Motor neuron (in vitro differentiated cells): ENCODE results near the gene ARL14. TPM values are rescaled to one million over a fixed set of nuclear protein-coding genes. Genes with fewer than 3 reads are reported as not detected.

Experiments
- ATAC-seq, 8 experiments: fragments of 200-7000 bp; cut with Tn5 transposase; replicated peaks in 6 of 8; 2 replicates each; pipeline ENCODE4 v1.8.0; 2021; ENCODE audit warnings: mild to moderate bottlenecking in 8 of 8, moderate library complexity in 8 of 8
- H3K27ac ChIP-seq, 2 donors: fragments of 250-450 bp; sonication (Bioruptor Pico); 2 replicates each; pipeline ENCODE4 v1.9.0; 2021; ENCODE audit warnings: antibody characterized with exemption in 2 of 2, mild to moderate bottlenecking in 2 of 2, moderate library complexity in 1 of 2
- H3K4me1 ChIP-seq, 2 donors: fragments of 250-450 bp; sonication (Bioruptor Pico); replicated peaks in 1 of 2; 2 replicates each; pipeline ENCODE4 v1.6.1; 2021; ENCODE audit warnings: antibody characterized with exemption in 2 of 2, mild to moderate bottlenecking in 2 of 2, moderate library complexity in 1 of 2
- H3K4me3 ChIP-seq, 5 donors: fragments of 250-450 bp; sonication (Bioruptor Pico); 2 replicates each; pipeline ENCODE4 v1.9.0; 2021; ENCODE audit warnings: antibody characterized with exemption in 5 of 5, mild to moderate bottlenecking in 5 of 5, moderate library complexity in 4 of 5
- WGBS, 10 experiments: fragments of 450-650 bp; shearing (Covaris generic); methylation state at CpG; one replicate each; pipeline ENCODE4 v1.0.0; 2022; 5-methylcytosine and 5-hydroxymethylcytosine counted together
- in situ Hi-C, 9 experiments: fragments of 400-800 bp; cut with MboI; loops; one replicate each; pipeline ENCODE4 v1.15.0; 2021; ENCODE audit warnings: low sequenced_read_pairs in 9 of 9, low pct_unique_long_range_greater_than_20kb in 2 of 9; ENCODE audit not compliant: unreplicated experiment in 9 of 9
- total RNA-seq, 8 experiments: library from RNA; unstranded; fragments of 300-600 nt; gene quantifications; 2 replicates each; pipeline versions ENCODE4 v1.2.3 to v1.2.4, GENCODE V29; 2022

Gene ARL14
- total RNA-seq, 8 experiments from 2014 or later = 0.21 to 0.38 (median 0.33) TPM; not detected in 4

- no peak overlapping the region for H3K4me3 ChIP-seq
- no peak overlapping the region for H3K27ac ChIP-seq
- peaks cover 11 to 15% of the 10 kb centered on the region in 2 donors for H3K4me1 ChIP-seq
- WGBS, 10 experiments = 0 to 100% (median 0%) methylated on average over 1 of the region's 1 CpG; no CpG with 5 or more reads in 1 of the 10 experiments
- ATAC-seq = peak in 6 of 8 experiments; percentile 17 to 91 (median 86)
- in situ Hi-C loops = no loop called here
Measured at GRCh38 chr3:160661660-160662059, 15.3 kb upstream of the ARL14 start.

GRCh38 chr3:160665231-160665630 lies 11.7 kb upstream of the ARL14 start:
- no peak overlapping the region for H3K4me3 ChIP-seq
- H3K4me1 ChIP-seq = peaks cover 11 to 15% of the 10 kb centered on the region in 2 donors
- 67 to 100% (median 100%) methylated on average over 1 to 3 of the region's 3 CpGs; no CpG with 5 or more reads in 1 of the 10 experiments for WGBS, 10 experiments
- H3K27ac ChIP-seq = no peak overlapping the region
- ATAC-seq = no peak
- in situ Hi-C loops = no loop called here

- peaks cover 11 to 14% of the 10 kb centered on the region in 2 donors for H3K4me1 ChIP-seq
- 20 to 93% (median 66%) methylated on average over 1 to 4 of the region's 4 CpGs for WGBS, 10 experiments
- in situ Hi-C loops = no loop called here
- H3K4me3 ChIP-seq = no peak overlapping the region
- ATAC-seq = peak; percentile 27 to 87 (median 76)
- no peak overlapping the region for H3K27ac ChIP-seq
Measured at GRCh38 chr3:160665784-160666526, 11.0 kb upstream of the ARL14 start.

GRCh38 chr3:160667452-160667851 lies 9.5 kb upstream of the ARL14 start:
- Histone ChIP-seq H3K27ac (no peak overlapping the region), H3K4me3 (no peak overlapping the region), H3K4me1 (peaks cover 5 to 7% of the 10 kb centered on the region in 2 donors)
- in situ Hi-C loops = no loop called here
- peak in 2 of 8 experiments; percentile 37 to 39 for ATAC-seq

GRCh38 chr3:160668454-160668853 lies 8.5 kb upstream of the ARL14 start:
- H3K4me1 ChIP-seq = peaks cover 5 to 7% of the 10 kb centered on the region in 2 donors
- H3K4me3 ChIP-seq = no peak overlapping the region
- in situ Hi-C loops = no loop called here
- no peak overlapping the region for H3K27ac ChIP-seq
- ATAC-seq = no peak

- Histone ChIP-seq H3K4me3 (no peak overlapping the region), H3K27ac (no peak overlapping the region), H3K4me1 (peaks cover under 1% of the 10 kb centered on the region in 2 donors)
- WGBS, 10 experiments = 60 to 100% (median 91%) methylated on average over 2 to 6 of the region's 6 CpGs; no CpG with 5 or more reads in 2 of the 10 experiments
- ATAC-seq = no peak
- in situ Hi-C loops = no loop called here
Measured at GRCh38 chr3:160671231-160671630, 5.7 kb upstream of the ARL14 start.

- H3K27ac ChIP-seq = no peak overlapping the region
- ATAC-seq = no peak
- no peaks in the 10 kb centered on the region for H3K4me1 ChIP-seq
- in situ Hi-C loops = no loop called here
- 50 to 100% (median 86%) methylated on average over 1 to 2 of the region's 2 CpGs; no CpG with 5 or more reads in 4 of the 10 experiments for WGBS, 10 experiments
- H3K4me3 ChIP-seq = no peak overlapping the region
Measured at GRCh38 chr3:160671995-160672394, 5.0 kb upstream of the ARL14 start.

- 75 to 100% (median 100%) methylated on average over 1 of the region's 1 CpG; no CpG with 5 or more reads in 2 of the 10 experiments for WGBS, 10 experiments
- no peak for ATAC-seq
- H3K4me3 ChIP-seq = no peak overlapping the region
- no peaks in the 10 kb centered on the region for H3K4me1 ChIP-seq
- H3K27ac ChIP-seq = no peak overlapping the region
- in situ Hi-C loops = no loop called here
Measured at GRCh38 chr3:160673188-160673587, 3.8 kb upstream of the ARL14 start.

- in situ Hi-C loops = no loop called here
- ATAC-seq = no peak
- H3K4me3 ChIP-seq = no peak overlapping the region
- no peaks in the 10 kb centered on the region for H3K4me1 ChIP-seq
- no peak overlapping the region for H3K27ac ChIP-seq
Measured at GRCh38 chr3:160675566-160676124, 1.3 kb upstream of the ARL14 start.

- in situ Hi-C loops = no loop called here
- WGBS, 10 experiments = 20 to 100% (median 84%) methylated on average over 1 to 4 of the region's 4 CpGs; no CpG with 5 or more reads in 1 of the 10 experiments
- Histone ChIP-seq H3K4me1 (no peaks in the 10 kb centered on the region), H3K27ac (no peak overlapping the region), H3K4me3 (no peak overlapping the region)
- peak in 1 of 8 experiments; percentile 67 for ATAC-seq
Measured at GRCh38 chr3:160677459-160677881, 510 bp downstream of the ARL14 start.

- no peaks in the 10 kb centered on the region for H3K4me1 ChIP-seq
- in situ Hi-C loops = no loop called here
Measured at GRCh38 chr3:160678292-160678842, 1.4 kb downstream of the ARL14 start.

GRCh38 chr3:160684368-160684740 lies 7.4 kb downstream of the ARL14 start:
- WGBS, 10 experiments = 83 to 100% (median 98%) methylated on average over 2 of the region's 2 CpGs; no CpG with 5 or more reads in 2 of the 10 experiments
- no peak overlapping the region for H3K4me3 ChIP-seq
- no peak for ATAC-seq
- no peaks in the 10 kb centered on the region for H3K4me1 ChIP-seq
- no peak overlapping the region for H3K27ac ChIP-seq
- in situ Hi-C loops = no loop called here

More at GRCh38 chr3:160678292-160678842, 1.4 kb downstream of the ARL14 start:
- no peak overlapping the region for H3K27ac ChIP-seq
- 18 to 89% (median 70%) methylated on average over 1 to 5 of the region's 5 CpGs for WGBS, 10 experiments
- ATAC-seq = peak in 3 of 8 experiments; percentile 12 to 82 (median 40)
- H3K4me3 ChIP-seq = no peak overlapping the region

- in situ Hi-C loops = no loop called here
- 8 to 100% (median 88%) methylated on average over 1 of the region's 1 CpG; no CpG with 5 or more reads in 1 of the 10 experiments for WGBS, 10 experiments
- no peak overlapping the region for H3K4me3 ChIP-seq
- H3K4me1 ChIP-seq = no peaks in the 10 kb centered on the region
- H3K27ac ChIP-seq = no peak overlapping the region
- ATAC-seq = peak in 1 of 8 experiments; percentile 14
Measured at GRCh38 chr3:160685144-160685766, 8.3 kb downstream of the ARL14 start.
